Activated T-cell treated with anti-CD3 and anti-CD28 coated beads for 48 hours (primary cell): ENCODE data around the gene KCNK10.

ENCODE experiments used
- DNase-seq: peaks from one replicate; pipeline ENCODE4 v3.0.0-alpha.2; 2020; ENCODE audit warnings: low read depth

KCNK10 gene

DNA sequence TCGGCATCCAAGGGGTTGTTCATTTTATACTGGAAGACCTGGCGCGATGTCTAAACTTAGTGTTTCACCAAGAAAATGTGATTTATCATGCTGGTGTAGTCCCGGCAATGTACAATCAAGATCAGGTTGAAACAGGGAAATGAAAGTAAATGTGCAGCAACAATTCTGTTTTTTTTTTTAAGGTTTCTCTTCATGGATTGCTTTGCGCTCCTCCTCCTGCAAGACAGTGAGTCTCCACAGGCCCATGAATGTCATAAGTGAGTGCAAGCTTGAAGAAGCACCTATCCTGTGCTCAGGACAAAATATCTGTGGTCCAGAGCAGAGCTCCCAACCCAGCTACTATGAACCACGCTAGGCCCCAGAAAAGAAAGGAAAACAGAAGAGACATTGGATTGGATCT, 143.4 kb downstream of the KCNK10 start:
- DNase-seq, result no peak

DNA sequence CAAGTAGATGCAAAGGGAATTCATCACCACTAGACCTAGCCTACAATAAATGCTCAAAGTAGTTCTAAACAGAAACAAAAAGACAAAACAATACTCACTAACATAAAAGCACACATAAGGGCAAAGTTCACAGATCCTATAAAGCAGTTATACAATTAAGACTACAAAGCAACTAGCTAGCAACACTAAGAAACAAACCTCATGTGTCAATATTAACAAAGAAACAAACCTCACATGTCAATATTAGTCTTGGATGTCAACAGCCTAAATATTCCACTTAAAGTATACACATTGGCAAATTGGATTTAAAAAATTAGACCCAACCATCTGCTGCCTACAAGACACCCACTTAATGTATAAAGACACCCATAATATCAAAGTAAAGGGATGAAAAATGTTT, 152.7 kb downstream of the KCNK10 start:
- no peak for DNase-seq

DNA sequence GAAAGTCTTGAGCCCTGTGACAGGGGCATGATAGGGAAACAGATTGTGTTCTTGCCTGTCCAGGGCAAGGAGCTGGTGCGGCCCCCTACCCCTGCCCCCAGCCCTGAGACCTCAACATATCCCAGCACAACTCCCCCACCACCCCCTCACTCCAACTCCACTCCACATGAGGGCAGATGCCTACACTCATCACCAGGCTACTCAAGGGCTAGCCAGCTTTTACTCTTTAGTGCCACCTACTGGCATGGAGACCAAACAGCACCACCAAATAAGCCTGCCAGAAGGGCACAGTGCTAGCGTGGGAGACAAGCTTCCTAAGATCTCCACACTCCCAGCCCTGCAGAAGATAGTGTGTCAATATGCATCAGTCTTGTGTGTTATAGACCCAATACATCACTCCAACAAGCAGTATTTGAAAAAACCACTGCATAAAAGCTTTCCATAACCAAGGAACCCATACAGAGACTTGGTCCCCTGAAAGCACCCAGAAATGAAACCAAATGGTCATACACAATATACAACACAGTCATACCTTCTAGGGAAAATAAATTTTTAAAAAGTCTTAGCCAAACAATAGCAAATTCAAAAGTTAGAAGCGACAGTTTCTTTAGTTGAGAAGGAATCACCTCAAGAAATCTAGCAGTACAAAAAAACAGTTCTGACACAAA, 154.4 kb downstream of the KCNK10 start:
- peak; percentile 36 for DNase-seq

DNA sequence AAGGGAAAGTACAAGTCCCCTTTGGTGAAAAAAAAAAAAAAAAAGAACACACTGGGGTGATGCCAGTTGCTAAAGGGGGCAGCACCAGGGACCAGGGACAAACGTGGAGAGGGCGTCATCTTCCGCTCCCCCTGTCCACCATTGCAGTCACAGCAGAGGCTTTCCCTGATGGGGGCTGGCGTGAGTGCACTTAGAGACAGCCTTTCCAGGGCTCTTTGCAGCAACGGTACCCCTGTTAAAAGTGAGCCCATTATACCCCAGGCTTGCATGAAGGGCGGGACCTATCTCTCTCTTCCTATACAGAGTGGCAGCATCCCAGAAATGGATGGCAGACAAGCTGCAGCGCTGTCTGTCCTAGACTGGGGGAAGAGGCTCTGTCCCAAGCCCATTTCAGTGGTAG, 155.0 kb downstream of the KCNK10 start:
- no peak for DNase-seq

DNA sequence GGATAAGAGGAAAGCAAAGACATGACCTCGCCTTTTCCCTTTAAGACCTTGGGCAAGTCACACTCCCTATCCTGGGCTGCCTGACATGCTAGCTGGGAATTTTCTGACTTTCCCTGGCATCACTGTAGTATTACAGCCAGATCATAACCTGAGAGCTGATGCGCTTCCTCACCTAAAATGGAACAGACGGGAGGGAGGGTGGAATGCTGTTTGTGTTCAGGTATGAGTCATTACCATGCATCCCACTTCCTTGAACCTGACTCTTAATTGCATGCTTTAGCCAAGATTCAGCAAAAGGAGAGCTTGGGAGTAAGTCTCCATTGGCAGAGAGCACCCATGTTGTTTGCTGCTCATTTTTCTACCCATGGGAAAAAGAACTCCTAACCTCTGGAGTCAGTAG, 156.5 kb downstream of the KCNK10 start:
- no peak for DNase-seq

DNA sequence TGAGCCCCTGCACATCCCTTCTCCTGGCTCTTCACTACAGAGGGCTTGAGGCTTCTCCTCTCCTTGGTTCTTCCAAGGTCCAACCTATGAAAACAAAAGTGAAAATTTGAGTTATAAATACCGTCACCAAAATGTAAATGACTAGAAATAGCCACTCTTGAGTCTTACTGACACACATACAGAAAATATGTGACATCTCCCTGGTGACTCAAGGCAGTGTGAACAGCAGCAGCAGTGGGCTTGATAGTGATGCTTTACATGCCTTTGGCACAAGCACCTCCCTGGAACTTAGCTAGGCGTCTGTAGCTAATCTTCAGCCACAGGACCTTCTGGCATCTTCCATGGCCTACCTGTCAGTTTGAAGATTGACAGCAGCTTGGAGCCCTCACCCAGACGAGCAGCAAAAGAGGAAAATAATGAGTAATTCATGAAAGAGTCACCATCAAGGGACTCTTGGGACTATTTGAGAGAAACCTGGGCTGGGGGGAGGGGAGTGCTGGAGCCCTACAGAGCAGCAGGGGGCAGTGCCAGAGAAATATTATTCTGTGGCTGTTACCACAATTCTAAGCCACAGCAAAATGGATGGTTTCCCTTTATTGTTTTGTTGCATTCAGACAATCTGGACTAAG, 158.0 kb downstream of the KCNK10 start:
- no peak for DNase-seq

DNA sequence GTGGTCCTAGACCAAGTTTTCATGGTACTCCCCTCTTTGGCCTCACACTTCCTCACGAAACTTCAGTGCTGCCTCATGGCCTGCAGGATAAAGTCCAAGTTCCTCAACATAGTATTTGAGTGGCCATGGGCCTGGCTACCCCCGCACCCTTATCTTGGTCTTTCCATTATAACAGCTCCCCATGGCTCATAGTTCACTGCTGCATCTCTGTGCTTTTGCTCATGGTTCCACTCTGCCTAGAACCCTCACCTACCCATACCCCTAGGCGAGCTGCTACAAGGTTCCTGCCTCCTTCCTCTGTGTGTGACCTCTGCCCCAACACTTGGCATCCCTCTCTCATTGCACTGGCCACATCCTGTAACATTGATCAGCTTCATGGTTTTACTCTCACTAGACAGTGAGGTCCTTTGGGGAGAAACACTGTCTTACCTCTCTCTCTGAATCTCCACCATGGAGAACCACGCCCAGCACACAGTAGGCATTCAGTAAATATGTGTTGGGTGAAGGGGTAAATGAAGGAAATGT, 159.3 kb downstream of the KCNK10 start:
- no peak for DNase-seq

DNA sequence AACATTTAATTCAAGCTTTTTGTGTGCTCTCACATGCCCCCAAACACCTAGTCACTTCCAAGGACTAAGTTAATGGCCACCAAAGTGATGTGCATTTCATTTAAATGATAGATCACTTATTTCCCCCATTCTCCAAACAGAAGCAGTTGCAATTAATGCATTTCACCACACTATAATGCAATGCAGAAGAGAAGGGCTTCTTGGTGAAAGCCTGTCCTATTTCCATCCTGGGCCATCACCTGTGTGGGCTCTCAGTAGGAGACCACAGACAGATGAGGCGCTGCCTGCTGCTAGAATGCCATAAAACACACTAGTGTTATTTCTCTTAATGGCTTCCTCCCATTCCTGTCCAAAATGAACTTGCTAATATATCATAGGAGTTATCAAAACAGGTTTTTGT, 166.9 kb downstream of the KCNK10 start:
- no peak for DNase-seq

DNA sequence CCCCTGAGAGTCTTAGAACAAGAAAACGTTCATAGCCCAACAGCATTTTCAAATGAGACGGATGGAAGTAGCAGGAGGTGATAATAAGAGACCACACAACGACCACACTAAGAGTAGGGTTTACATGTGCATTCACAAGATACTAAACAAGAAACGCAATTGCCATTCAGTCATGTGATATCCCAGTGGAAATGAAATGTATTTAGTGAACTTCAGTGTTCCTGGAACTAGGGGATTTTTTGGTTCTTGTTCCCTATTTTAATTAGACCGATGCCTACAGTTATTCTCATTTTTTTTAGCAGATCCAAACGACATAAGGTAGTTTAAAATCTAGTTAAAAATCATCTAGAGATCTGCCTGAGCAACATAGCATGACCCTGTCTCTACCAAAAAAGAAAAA, 168.1 kb downstream of the KCNK10 start:
- no peak for DNase-seq

DNA sequence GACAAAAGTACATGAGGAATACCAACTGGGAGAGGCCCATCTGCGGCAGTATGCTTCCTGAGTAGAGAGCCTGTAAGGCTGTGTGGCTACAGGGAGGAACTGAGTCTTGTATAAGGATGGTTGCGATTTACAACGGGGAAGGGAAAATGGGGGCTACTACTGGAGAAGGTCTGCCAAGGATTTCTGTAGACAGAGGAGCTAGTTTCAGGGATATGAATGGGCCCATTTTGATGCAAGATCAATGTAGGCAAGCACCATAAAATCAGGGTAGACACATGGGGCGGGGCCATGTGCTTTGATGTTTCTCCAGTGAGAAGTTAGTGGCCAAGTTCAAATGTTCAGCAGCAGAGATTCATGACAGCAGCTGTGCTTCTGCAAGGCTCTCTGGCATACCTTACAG, 168.7 kb downstream of the KCNK10 start:
- DNase-seq, result no peak

DNA sequence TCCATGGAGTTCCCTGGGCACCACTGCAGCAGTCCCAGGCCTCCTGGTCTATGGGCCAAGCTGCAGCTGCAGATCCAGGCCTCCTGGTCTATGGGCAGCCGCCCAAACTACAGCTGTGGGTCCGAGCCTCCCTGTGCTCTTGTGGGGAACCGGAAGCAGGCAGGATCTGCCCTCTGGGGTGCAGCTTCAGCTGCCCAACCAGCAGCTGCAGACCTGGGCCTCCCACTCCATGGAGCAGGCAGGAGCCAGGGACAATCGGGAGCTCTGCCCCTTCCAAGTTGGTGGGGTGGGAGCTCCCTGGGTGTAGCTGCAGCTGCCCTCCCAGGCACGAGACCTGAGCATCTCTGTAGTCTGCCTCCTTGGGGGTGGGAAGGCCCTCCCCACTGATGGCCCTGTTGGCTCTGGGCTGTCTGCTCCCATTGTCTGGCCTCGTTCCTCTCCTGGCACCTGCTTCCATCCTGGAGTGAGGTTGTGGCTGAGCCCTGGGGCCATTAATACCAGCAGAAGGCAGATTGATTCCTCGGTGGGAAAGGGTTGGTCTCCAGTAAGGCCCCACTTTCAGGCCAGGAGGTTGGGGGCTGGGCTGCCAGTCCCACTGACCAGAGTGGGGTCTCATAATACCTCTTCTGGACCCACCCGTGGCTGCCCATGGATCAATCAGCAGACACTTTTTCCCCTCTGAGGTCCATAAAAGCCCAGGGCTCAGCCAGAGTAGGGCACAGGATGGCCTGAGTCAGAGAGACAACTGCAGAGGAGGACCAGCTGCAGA, 176.0 kb downstream of the KCNK10 start:
- no peak for DNase-seq

DNA sequence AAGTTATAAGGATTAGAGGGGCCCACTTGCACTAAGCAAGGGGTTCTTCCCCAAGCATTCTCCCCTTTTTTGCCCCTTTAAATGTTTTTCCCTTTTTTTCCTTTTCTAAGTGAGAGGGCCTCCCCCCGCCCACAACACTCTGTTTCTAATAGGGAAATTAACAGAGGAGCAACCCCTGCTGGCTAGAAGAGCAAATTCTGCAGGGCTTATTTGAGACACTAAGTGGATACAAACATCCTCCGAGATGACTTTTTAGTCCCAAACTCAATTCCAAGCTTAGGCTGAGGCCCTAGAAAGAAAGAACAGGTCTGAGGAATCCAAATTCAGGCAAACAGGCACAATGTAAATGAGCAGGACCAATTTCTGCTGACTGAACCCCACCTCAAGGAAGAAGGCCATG, 179.3 kb downstream of the KCNK10 start:
- no peak for DNase-seq

DNA sequence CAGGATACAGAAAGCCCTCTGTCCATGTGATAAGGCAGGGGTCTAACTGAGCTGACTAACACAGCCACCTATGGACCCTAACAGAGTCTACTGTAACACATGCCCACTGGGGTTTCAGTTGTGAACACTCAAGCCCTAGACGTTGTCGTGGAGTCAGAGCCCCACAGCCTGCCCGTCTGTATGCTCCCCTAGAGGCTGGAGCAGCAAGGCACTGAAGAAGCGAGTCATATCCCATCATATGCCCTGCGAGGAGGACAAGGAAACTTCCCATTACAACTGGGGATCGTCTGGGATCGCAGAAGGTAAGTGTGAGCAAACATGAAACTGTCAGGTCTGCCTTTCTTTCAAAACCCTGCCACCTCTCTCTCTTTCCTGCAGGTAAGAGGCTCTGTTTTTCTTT, 180.1 kb downstream of the KCNK10 start:
- DNase-seq, result no peak

DNA sequence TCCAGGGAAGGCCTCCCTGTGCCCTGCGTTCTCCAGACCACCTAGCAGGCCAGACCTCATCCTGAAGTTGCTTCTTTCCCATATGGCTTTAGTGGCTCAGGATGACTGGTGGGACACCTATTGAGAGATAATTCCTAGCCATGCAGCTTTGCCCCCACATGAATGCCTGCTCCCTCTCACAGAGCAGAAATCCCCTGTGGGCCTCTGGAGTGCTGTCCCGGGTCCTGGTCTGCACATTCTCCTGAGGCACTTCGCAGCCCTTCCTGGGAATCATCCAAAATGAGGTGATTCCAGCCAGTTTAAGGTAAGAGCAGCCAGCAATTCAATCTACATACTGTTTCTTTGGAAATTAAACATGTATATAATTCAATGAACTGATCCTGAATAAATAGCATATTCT, 182.2 kb downstream of the KCNK10 start:
- DNase-seq, result no peak

DNA sequence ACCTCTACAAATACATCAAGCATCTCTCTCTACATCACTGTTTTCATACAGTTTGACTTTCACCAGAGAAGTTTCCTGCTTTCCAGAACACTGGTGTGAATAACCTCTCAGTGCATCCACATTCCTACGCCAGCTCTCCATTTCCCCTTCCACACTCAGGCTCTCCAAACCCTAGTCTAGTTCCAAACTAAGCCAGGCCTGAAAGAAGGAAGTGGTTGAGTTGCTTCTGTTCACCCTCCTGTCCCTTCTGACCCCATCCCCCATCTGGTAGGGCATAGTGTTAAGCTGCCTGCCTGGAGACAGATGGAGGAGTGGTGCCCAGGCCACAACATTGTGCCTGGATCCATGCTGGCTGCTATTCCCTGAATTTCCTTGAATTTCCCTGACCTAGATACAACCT, 185.7 kb downstream of the KCNK10 start:
- DNase-seq, result no peak
